Activated naive CD4-positive, alpha-beta T cell treated with anti-CD3 and anti-CD28 coated beads for 36 hours (primary cell): ENCODE data around the gene FLOT2. TPM values are rescaled to one million over a fixed set of nuclear protein-coding genes. Genes with fewer than 3 reads are reported as not detected.

ENCODE experiments used
- CTCF ChIA-PET: fragments of 350-600 bp; sonication (Branson Sonifier 250); formaldehyde crosslinking; loops from one replicate; lab custom pipeline; 2021; ENCODE audit warnings: antibody characterized with exemption; lab: Charles Lee
- DNase-seq: peaks from one replicate; pipeline ENCODE4 v3.0.0-alpha.2; 2020
- H3K27ac Mint-ChIP-seq: one replicate; pipeline ENCODE4 v1.8.0; 2021; ENCODE audit warnings: mild to moderate bottlenecking, mixed read lengths
- H3K27me3 Mint-ChIP-seq: one replicate; pipeline ENCODE4 v1.8.0; 2021; ENCODE audit warnings: low read depth, mixed read lengths
- H3K36me3 Mint-ChIP-seq: one replicate; pipeline ENCODE4 v1.8.0; 2021; ENCODE audit warnings: low read depth, mixed read lengths
- H3K4me1 Mint-ChIP-seq: one replicate; pipeline ENCODE4 v1.8.0; 2021; ENCODE audit warnings: low read depth, mixed read lengths
- H3K4me3 Mint-ChIP-seq: one replicate; pipeline ENCODE4 v1.8.0; 2021; ENCODE audit warnings: mild to moderate bottlenecking, moderate library complexity, mixed read lengths
- H3K9me3 Mint-ChIP-seq: one replicate; pipeline ENCODE4 v1.8.0; 2021; ENCODE audit warnings: mixed read lengths
- intact Hi-C: fragments of 100-400 bp; cut with micrococcal nuclease; formaldehyde crosslinking; loops from one replicate; pipeline ENCODE4 v1.15.1; 2023
- microRNA-seq: library from miRNA; unstranded; fragments of <30 nt; microRNA quantifications from one replicate; pipeline ENCODE4 v1.2.0, GENCODE V29; 2022; ENCODE audit warnings: borderline microRNAs expressed, borderline replicate concordance
- total RNA-seq, 2 experiments: library from RNA; stranded (reverse); gene quantifications; one replicate each; pipeline ENCODE4 v1.2.3, GENCODE V29; 2021

The FLOT2 gene
- total RNA-seq, 2 experiments from 2014 or later: 66.0 to 71.5 TPM

GRCh38 chr17:28834420-28834819, 63.1 kb downstream of the FLOT2 start:
- peaks cover 16% of the 10 kb centered on the region for H3K4me1 Mint-ChIP-seq
- intact Hi-C loops: loop anchor here (5.0 kb wide), 1 partner anchor 37 kb away; no protein-coding TSS in a partner anchor
- no peak overlapping the region for H3K27ac Mint-ChIP-seq
- no peak for DNase-seq
- no peaks in the 10 kb centered on the region for H3K9me3 Mint-ChIP-seq
- CTCF ChIA-PET: interaction anchor here (0.6 kb wide), 2 partner anchors 11 to 65 kb away, joined by 3 to 5 read pairs; no protein-coding TSS in a partner anchor
- H3K27me3 Mint-ChIP-seq: no peaks in the 10 kb centered on the region
- H3K36me3 Mint-ChIP-seq: peaks cover 11% of the 10 kb centered on the region
- H3K4me3 Mint-ChIP-seq: no peak overlapping the region

Small RNAs within 50 kb of the gene (microRNA-seq; reads per million reads assigned to microRNA genes)
- gene MIR451B: not detected

Other genes with a start within 250 kb of the FLOT2 start
- 10 to 100 TPM; 30.3 to 30.9 TPM for gene SDF2, start 235.8 kb downstream of the FLOT2 start, total RNA-seq
- 10 to 100 TPM; 50.8 to 52.1 TPM for gene SUPT6H, start 235.5 kb downstream of the FLOT2 start, total RNA-seq
- gene PROCA1, start 185.8 kb downstream of the FLOT2 start, total RNA-seq: 1 to 10 TPM; 2.1 to 3.1 TPM
- gene RAB34, start 179.9 kb downstream of the FLOT2 start, total RNA-seq: 10 to 100 TPM; 10.2 to 12.3 TPM
- gene RPL23A, start 177.7 kb downstream of the FLOT2 start, total RNA-seq: 1,000 to 10,000 TPM; 2,756 to 2,921 TPM
- gene TLCD1, start 171.5 kb downstream of the FLOT2 start, total RNA-seq: 1 to 10 TPM; 4.0 to 4.6 TPM
- 1 to 10 TPM; 3.1 to 3.2 TPM for gene NEK8, start 168.9 kb downstream of the FLOT2 start, total RNA-seq
- 10 to 100 TPM; 75.9 to 80.4 TPM for gene TRAF4, start 153.7 kb downstream of the FLOT2 start, total RNA-seq
- gene FAM222B, start 54.9 kb downstream of the FLOT2 start, total RNA-seq: 10 to 100 TPM; 11.2 TPM
- gene ERAL1, start 42.7 kb downstream of the FLOT2 start, total RNA-seq: 10 to 100 TPM; 51.2 to 60.4 TPM
- gene DHRS13, start 5.3 kb upstream of the FLOT2 start, total RNA-seq: 10 to 100 TPM; 20.1 to 20.9 TPM
- gene PHF12, start 53.8 kb upstream of the FLOT2 start, total RNA-seq: 10 to 100 TPM; 52.8 to 56.7 TPM
- gene SEZ6, start 108.3 kb upstream of the FLOT2 start, total RNA-seq: not detected
- gene PIPOX, start 145.4 kb upstream of the FLOT2 start, total RNA-seq: 1 to 10 TPM; 2.5 to 4.2 TPM